HG03457 (cell line): ENCODE results near the gene TMEM158.
A peak's percentile ranks its signal among the peaks of the same experiment; 100 is the strongest.

Experiments
- ATAC-seq: cut with Tn5 transposase; IDR thresholded peaks from one replicate; pipeline ENCODE4 v1.9.1; 2021; ENCODE audit warnings: moderate number of reproducible peaks; ENCODE audit not compliant: unreplicated experiment

Gene TMEM158

GRCh38 chr3:45234250-45234649, 8.2 kb upstream of the TMEM158 start:
- no peak for ATAC-seq

DNA sequence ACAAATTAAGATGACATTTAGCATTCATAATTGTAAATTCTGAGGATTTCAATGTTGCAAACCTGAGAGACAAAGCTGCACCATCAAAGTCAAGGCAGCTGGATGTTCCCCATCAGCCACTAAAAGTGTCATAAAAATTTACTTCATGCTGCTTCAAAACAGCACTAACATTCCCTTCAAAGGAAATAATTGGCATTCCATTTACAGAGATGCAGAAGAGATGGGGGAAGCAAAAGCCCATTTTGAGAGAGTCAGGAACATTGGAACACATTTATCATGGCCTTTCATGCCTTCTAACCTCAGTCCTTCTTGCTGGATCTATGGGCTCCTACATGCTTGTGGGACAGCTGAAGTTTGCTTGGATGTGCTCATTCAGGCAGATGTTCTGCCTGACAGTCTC, 6.4 kb upstream of the TMEM158 start:
- ATAC-seq, result no peak

DNA sequence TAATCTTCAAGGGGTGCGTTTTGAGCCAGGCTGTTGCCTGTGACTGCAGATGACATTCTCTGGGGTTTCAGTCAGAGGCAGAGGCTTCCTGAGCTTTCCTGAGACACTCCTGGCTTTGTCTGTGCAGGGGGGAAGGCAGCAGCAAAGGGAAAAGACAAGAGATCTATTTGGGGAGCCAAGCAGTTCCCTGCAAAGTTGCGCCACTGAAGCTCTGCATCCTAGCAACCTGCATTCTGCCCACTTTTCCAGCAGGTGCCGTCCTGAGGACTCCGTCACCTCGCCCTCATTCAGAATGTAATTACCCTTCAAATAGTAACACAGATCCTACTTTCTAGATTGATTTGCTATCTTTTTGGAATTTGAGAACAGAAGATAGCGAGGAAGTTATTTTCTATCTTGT, 1.9 kb upstream of the TMEM158 start:
- ATAC-seq, result no peak

DNA sequence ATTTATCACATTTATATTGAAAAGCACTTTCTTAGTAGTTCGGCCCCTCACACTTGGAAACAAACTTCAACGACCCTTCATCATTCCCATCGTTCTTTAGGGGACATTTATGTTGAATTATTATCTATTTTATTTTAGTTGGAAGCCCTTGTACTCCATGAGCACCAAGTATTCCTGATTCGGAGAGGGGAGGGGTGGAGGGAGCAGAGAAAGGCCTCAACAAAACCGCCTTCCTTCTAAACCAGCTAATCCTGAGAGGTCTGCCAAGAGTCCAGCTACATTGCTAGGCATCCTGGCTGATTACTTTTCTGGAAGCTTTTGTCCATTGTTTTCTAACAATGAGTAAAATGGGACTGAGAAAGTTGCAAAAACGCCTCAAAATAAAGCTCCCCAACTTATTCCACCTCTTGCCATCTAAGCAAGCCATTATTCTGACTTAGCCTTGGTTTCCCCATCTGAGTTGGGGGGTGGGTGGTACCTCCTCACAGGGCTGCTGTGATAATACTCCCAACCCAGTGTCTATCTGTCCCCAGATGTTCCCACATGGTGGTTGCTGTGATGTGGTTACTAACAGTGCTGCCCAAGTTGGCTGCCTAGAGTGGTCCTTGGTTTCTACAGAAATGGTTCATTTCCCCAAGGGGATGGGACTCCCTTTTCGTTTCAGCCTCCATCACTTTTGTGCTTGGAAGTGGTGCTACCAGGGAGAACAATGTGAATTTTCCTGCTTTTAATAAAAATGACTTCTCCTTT, 1.2 kb upstream of the TMEM158 start:
- ATAC-seq, result no peak

GRCh38 chr3:45225465-45226205, 452 bp downstream of the TMEM158 start:
- ATAC-seq, result peak; percentile 24

DNA sequence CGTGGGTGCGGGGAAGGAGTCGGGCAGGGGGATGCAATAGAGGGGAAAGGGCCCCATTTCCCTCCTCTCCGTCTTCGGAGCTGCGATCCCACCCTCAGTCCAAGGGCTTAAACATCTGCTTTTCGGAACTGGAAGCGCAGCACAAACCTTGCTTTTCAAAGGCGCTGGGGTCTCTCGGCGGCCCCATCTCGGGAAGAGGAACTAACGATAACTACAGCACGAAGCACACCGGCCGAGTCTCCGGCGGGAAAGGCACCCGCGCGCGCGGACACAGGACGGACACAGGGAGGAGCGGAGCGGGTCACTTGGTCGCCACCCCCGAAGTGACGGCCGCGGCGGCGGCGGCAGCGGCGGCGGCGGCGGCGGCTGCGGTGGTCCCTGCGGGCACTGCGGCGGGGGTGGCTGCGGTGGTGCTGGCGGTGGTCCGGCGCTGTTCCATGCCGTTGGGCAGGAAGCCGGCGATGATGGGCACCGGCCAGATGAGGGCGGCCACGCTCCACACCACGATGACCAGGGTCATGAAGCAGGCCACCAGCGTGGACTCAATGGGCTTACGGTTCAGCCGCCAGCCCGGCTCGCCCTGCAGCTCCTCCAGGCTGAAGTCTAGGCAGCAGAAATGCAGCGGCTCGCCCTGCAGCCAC, 1.1 kb downstream of the TMEM158 start:
- ATAC-seq, result no peak

GRCh38 chr3:45223889-45224727, 2.0 kb downstream of the TMEM158 start:
- no peak for ATAC-seq

- ATAC-seq, result no peak
Observed at GRCh38 chr3:45219694-45220093, 6.4 kb downstream of the TMEM158 start.

DNA sequence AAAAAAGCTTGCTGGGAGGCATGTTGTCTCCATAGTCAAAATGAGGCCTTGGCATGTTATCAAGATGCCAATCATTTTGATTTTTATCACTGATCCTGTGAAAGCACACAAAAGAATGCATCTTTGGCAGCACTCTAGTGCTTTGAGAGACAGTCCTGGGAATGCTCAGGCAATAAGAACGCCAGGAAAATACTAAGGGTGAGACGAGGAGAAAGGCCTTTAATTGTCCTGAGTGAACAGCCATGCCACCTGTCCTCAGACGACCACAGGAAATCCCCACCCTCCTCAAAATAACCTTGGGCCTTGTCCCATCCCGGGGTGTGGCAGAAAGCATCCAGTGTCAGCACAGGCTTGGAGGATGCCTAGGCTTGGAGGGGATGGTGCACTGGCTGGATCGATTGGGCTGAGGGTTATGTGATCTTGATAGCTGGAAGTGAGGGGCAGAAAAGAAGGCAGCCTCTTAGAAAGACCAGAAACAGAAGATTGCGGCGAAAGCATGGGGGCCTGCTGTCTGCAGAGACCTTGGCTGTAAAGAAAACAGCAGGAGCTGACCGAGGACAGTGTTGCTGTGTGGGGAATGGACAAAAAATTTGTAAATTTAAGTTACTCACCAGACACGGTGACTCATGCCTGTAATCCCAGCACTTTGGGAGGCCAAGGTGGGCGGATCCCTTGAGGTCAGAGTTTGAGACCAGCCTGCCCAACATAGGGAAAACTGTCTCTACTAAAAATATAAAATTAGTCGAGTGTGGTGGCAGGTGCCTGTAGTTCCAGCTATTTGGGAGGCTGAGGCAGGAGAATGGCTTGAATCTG, 7.3 kb downstream of the TMEM158 start:
- no peak for ATAC-seq

DNA sequence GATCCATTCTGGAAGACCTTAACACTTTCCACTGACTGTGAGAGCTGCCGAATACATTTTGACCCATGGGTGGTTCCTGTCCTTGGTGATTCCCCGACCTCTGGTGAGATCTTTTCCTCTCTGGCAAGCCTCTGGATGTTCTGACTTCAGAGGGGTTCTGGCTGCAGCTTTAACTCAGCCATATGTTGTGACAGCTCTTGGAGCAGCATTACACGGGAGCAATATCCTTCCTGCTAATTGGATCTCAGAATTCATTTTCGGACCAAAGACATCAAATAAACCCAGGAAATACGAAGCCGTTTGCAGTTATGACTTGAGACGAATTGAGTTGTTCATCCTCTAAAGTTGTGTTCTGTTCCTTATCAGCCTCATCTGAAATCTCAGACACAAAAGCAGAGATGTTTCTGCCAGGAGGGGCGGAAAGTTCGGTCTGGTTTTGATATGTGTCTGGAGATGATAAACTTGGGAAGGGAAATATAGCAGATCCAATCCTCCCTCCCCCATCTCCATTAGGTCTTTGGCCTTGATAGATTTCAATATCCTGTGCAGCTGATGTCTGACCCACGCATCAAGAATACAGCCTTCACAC, 10.0 kb downstream of the TMEM158 start:
- no peak for ATAC-seq

GRCh38 chr3:45215466-45215865, 10.6 kb downstream of the TMEM158 start:
- no peak for ATAC-seq

- no peak for ATAC-seq
Observed at GRCh38 chr3:45214061-45214680, 11.9 kb downstream of the TMEM158 start.

DNA sequence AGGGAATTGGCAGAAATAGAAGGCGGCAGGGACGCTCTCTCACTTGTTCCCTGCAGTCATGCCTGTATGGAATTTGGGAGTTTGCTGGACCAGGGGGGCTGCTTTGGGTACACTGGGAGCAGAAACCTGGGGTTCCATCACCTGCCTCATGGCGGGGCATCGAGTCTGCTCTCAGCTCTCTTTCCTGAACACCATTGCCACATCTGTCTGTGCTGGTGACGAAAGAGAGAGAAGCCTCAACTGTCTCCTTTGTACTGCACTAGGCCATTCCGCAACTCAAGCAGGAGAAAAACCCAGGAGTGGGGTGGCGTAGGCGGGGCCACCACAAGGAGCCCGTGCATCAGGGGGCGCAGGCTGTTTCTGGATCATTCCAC, 14.0 kb downstream of the TMEM158 start:
- ATAC-seq, result no peak

DNA sequence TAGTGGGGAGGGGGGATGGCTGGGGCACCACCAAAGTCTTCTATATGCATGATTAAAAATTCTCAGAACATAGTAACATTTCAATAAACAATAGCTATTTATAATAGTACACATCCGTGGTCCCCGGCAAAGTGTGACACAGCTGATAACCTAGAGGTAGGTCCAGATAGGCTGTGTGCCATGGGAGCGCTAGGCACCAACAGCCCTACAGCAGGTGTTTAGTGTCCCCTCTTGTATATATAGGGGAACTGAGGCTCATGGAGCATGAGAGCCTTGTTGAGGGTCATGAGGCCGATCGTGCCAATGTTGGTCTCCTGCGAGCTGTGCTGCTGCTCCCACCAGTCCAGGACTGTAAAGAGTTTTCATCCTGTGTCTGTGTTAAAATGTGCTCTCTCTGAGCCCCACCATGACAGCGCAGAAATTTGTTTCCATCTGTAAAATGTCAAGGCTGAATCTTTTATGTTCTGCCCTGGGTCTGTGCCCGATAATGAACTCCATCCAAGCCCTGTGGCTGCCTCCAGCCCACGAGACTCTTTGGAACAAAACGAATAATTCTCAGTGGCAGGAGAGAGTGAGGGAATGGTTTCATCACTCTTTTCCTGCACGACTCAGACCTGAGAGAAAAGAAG, 14.5 kb downstream of the TMEM158 start:
- ATAC-seq, result no peak

GRCh38 chr3:45210308-45211041, 15.6 kb downstream of the TMEM158 start:
- no peak for ATAC-seq

GRCh38 chr3:45209526-45209925, 16.6 kb downstream of the TMEM158 start:
- no peak for ATAC-seq

- no peak for ATAC-seq
Observed at GRCh38 chr3:45208586-45208985, 17.5 kb downstream of the TMEM158 start.

- ATAC-seq, result no peak
Observed at GRCh38 chr3:45207446-45207845, 18.6 kb downstream of the TMEM158 start.
